WI38 (cell line): ENCODE data around the gene CACNB2.

Source experiments
- H3K4me3 ChIP-seq: 2 replicates; pipeline ENCODE4 v1.5.1; 2011; ENCODE audit warnings: low read depth, mild to moderate bottlenecking, control low read depth, low read length
- CTCF ChIP-seq: IDR thresholded peaks from 2 replicates; pipeline ENCODE4 v1.5.1; 2012; ENCODE audit warnings: low read depth, mild to moderate bottlenecking, control low read depth, low read length

Gene CACNB2

GRCh38 chr10:18221882-18222281, 81.7 kb downstream of the CACNB2 start:
- no peak for TF ChIP-seq CTCF

GRCh38 chr10:18222866-18223265, 82.6 kb downstream of the CACNB2 start:
- TF ChIP-seq CTCF, result no peak
- no peak overlapping the region for H3K4me3 ChIP-seq

More at GRCh38 chr10:18221882-18222281, 81.7 kb downstream of the CACNB2 start:
- no peak overlapping the region for H3K4me3 ChIP-seq

- no peak for TF ChIP-seq CTCF
- no peak overlapping the region for H3K4me3 ChIP-seq
Measured at GRCh38 chr10:18223898-18224297, 83.7 kb downstream of the CACNB2 start.

- no peak overlapping the region for H3K4me3 ChIP-seq
- TF ChIP-seq CTCF, result no peak
Measured at GRCh38 chr10:18224626-18225445, 84.6 kb downstream of the CACNB2 start.

- no peak for TF ChIP-seq CTCF
- no peak overlapping the region for H3K4me3 ChIP-seq
Measured at GRCh38 chr10:18226336-18226735, 86.1 kb downstream of the CACNB2 start.

- H3K4me3 ChIP-seq, result no peak overlapping the region
- no peak for TF ChIP-seq CTCF
Measured at GRCh38 chr10:18229826-18230225, 89.6 kb downstream of the CACNB2 start.

GRCh38 chr10:18230794-18231193, 90.6 kb downstream of the CACNB2 start:
- no peak overlapping the region for H3K4me3 ChIP-seq
- no peak for TF ChIP-seq CTCF
